ENCODE results near the gene C18orf63.

- TF ChIP-seq CTCF (IDR thresholded peaks at IDR 0.05) (no peak), POLR2A (IDR thresholded peaks at IDR 0.05) (no peak)
Observed at GRCh38 chr18:74360852-74361655, 45.4 kb downstream of the C18orf63 start.
